Measurements from ENCODE around the gene OSR1.

DNA sequence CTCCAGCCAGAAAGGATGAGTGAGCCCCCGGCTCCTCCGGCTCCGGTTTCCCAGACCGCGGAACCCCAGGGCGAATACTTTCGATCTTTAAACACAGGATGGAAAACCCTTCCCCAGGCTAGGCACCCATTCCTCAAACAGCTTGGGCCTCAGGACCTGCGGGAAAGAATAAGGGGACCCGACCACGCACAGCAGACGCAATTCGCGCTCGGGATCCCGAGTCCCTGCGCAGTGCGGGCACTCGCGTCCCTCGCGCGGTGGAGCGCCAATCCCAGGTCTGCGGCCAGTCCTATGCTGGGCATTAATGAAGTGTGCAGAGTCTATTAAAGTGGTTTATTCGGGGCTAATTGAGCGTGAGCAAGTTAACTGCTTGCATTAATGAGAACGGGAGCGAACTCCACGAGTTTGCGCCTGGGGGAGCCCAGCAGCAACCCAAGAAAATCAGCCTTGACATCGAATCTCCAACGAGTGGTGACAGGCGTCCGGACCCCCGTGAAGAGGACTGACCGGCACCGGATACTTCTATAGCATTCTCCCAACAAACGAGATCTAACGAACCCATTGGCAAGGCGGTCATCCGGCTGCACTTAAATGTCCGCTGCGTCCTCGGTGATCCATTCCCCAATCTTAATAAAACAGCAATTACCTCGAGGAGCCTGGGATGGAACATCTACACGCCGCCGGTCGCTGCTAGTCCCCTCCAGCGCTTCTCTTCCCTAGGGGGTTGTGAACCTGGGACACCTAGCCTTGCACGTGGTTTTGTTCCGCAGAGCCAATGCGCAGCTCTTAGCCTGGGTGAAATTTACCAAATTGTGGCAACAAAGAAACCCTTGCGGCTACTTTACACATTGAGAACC is 1.6 kb downstream of the OSR1 start:
- TF ChIP-seq CTCF (IDR thresholded peaks at IDR 0.05; ENCODE audit: extremely low read depth in 1 of 2, insufficient read depth in 1 of 2, low read depth in 1 of 2, low read length in 2 of 2) (no peak), EZH2 (IDR thresholded peaks at IDR 0.05; ENCODE audit: borderline replicate concordance, low read depth, low read length, severe bottlenecking) (peak; percentile 81), FOS (IDR thresholded peaks at IDR 0.05; ENCODE audit: borderline replicate concordance, insufficient read depth, low read length) (no peak), POLR2A (IDR thresholded peaks at IDR 0.05; ENCODE audit: low read depth, low read length) (no peak), POLR2AphosphoS5 (IDR thresholded peaks at IDR 0.05; ENCODE audit: insufficient read depth, low read depth, low read length) (no peak), GATA2 (IDR thresholded peaks at IDR 0.05; ENCODE audit: insufficient read depth, insufficient read length, low read depth, low read length) (no peak)
- TF ChIP-seq, protein P1, sequence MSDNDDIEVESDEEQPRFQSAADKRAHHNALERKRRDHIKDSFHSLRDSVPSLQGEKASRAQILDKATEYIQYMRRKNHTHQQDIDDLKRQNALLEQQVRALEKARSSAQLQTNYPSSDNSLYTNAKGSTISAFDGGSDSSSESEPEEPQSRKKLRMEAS (IDR thresholded peaks at IDR 0.05; ENCODE audit: insufficient read depth, insufficient read length): no peak
